A549 (cell line): Measurements from ENCODE around the gene SIRT3. TPM values are rescaled to one million over a fixed set of nuclear protein-coding genes. Genes with fewer than 3 reads are reported as not detected.
A peak's percentile ranks its signal among the peaks of the same experiment; 100 is the strongest.

Experiments
- ATAC-seq, 2 experiments: fragments of 200-7000 bp in 1 of 2; fragments of >200 bp in 1 of 2; cut with Nextera tagmentation in 1 of 2; cut with Tn5 transposase in 1 of 2; 3 replicates each; pipeline versions ENCODE4 v1.8.0 to v1.9.1; 2018 to 2020; ENCODE audit warnings: mild to moderate bottlenecking in 1 of 2, moderate library complexity in 1 of 2
- CTCF ChIA-PET: fragments of 300-600 bp; sonication (Branson Sonifier 250); formaldehyde crosslinking; extraction: SDS; loops from one replicate; lab custom pipeline; 2021; ENCODE audit warnings: antibody characterized with exemption, inconsistent platforms; lab: Yijun Ruan, JAX
- POLR2A ChIA-PET: fragments of 350-600 bp; formaldehyde crosslinking; extraction: SDS; loops from one replicate; lab custom pipeline; 2021; ENCODE audit warnings: antibody characterized with exemption, inconsistent platforms; lab: Yijun Ruan, JAX
- DNase-seq, 2 experiments: peaks; one replicate each; pipeline versions ENCODE4 v3.0.0 to v3.0.0-alpha.2; 2011 to 2016; ENCODE audit warnings: low read depth in 1 of 2, low spot score in 1 of 2
- FAIRE-seq: peaks from 2 replicates; lab custom pipeline; 2011; peaks lifted over from hg19 to GRCh38; lab: Jason Lieb, UNC
- H3K27ac ChIP-seq, 2 experiments: fragments of >200 bp; sonication (Bioruptor Twin); formaldehyde crosslinking; 3 replicates each; pipeline ENCODE4 v1.5.1; 2016 to 2017
- H3K4me1 ChIP-seq: fragments of >200 bp; sonication (Bioruptor Twin); formaldehyde crosslinking; 3 replicates; pipeline ENCODE4 v1.6.1; 2016
- H3K4me2 ChIP-seq: fragments of >200 bp; sonication (Bioruptor Twin); formaldehyde crosslinking; 3 replicates; pipeline ENCODE4 v1.6.1; 2016
- H3K4me3 ChIP-seq: fragments of >200 bp; sonication (Bioruptor Twin); formaldehyde crosslinking; 3 replicates; pipeline ENCODE4 v1.5.1; 2016
- H3K9me3 ChIP-seq: fragments of >200 bp; sonication (Bioruptor Twin); formaldehyde crosslinking; 3 replicates; pipeline ENCODE4 v1.6.1; 2016
- CEBPB ChIP-seq, 2 experiments: fragments of >200 bp in 1 of 2; sonication (Bioruptor Twin) in 1 of 2; formaldehyde crosslinking in 1 of 2; IDR thresholded peaks; 2 replicates each; pipeline ENCODE4 v1.6.1; 2012 to 2016
- CHD2 ChIP-seq: fragments of 150-350 bp; IDR thresholded peaks from 2 replicates; pipeline ENCODE4 v1.6.1; 2014; ENCODE audit warnings: low read length; ENCODE audit not compliant: partially characterized antibody
- EHF ChIP-seq: fragments of 250-450 bp; sonication (Bioruptor Pico); IDR thresholded peaks from 2 replicates; pipeline ENCODE4 v1.5.0; 2020; ENCODE audit warnings: mild to moderate bottlenecking
- FOSL2 ChIP-seq, 2 experiments: fragments of 450-650 bp in 1 of 2; fragments of >200 bp in 1 of 2; sonication (Bioruptor Twin) in 1 of 2; formaldehyde crosslinking; IDR thresholded peaks; 2 replicates each; pipeline versions ENCODE4 v1.5.0 to v1.6.1; 2016 to 2020; ENCODE audit warnings: mild to moderate bottlenecking in 1 of 2, moderate library complexity in 1 of 2
- GATA3 ChIP-seq: IDR thresholded peaks from 2 replicates; pipeline ENCODE4 v1.6.1; 2012; ENCODE audit warnings: borderline replicate concordance
- HDAC2 ChIP-seq: fragments of 200-600 bp; sonication (generic); IDR thresholded peaks from 2 replicates; pipeline ENCODE4 v1.6.1; 2016
- HEYL ChIP-seq: fragments of 250-450 bp; sonication (Bioruptor Pico); IDR thresholded peaks from 2 replicates; pipeline ENCODE4 v1.8.0; 2021; ENCODE audit warnings: mild to moderate bottlenecking, moderate library complexity
- HOXB13 ChIP-seq: fragments of 250-450 bp; sonication (Bioruptor Pico); IDR thresholded peaks from 2 replicates; pipeline ENCODE4 v1.5.0; 2020; ENCODE audit warnings: low read depth, mild to moderate bottlenecking, moderate library complexity
- POLR2AphosphoS2 ChIP-seq: conservative IDR thresholded peaks from 2 replicates; pipeline ENCODE4 v1.6.1; 2012; ENCODE audit warnings: low read length, improper control_type of control experiment, inconsistent platforms
- RARB ChIP-seq: fragments of 250-450 bp; sonication (Bioruptor Pico); IDR thresholded peaks from 2 replicates; pipeline ENCODE4 v1.8.0; 2021; ENCODE audit warnings: mild to moderate bottlenecking, moderate library complexity
- RCOR1 ChIP-seq: fragments of 150-350 bp; IDR thresholded peaks from 2 replicates; pipeline ENCODE4 v1.6.1; 2014; ENCODE audit warnings: antibody characterized with exemption, low read length, low read depth
- RFX5 ChIP-seq: fragments of 450-650 bp; IDR thresholded peaks from 2 replicates; pipeline ENCODE4 v1.7.1; 2014; ENCODE audit warnings: antibody characterized with exemption, mild to moderate bottlenecking, moderate library complexity
- SMC3 ChIP-seq: fragments of >200 bp; sonication (Bioruptor Twin); formaldehyde crosslinking; IDR thresholded peaks from 3 replicates; pipeline ENCODE4 v1.6.1; 2018; ENCODE audit warnings: inconsistent platforms
- ZFP36 ChIP-seq: fragments of 450-650 bp; IDR thresholded peaks from 2 replicates; pipeline ENCODE4 v1.6.1; 2014; ENCODE audit warnings: borderline replicate concordance; ENCODE audit not compliant: partially characterized antibody
- WGBS: methylation state at CpG from one replicate; pipeline ENCODE4 v1.1.6; 2017; ENCODE audit errors: missing lambda C conversion rate; 5-methylcytosine and 5-hydroxymethylcytosine counted together
- polyA plus RNA-seq, 4 experiments: library from polyadenylated mRNA; depleted of rRNA in 3 of 4; stranded (reverse); fragments of >200 nt; fragmentation: RNase III in 1 of 4; extraction: RNeasy Plus Mini Kit Qiagen cat#74134 plus additional on column Dnase treatment in 1 of 4; gene quantifications; 2 replicates in 3 of 4; 3 replicates in 1 of 4; pipeline ENCODE4 v1.2.3, GENCODE V29; 2011 to 2017
- TF ChIP-seq, protein P1 (sequence below): IDR thresholded peaks from 2 replicates; pipeline ENCODE4 v1.6.1; 2012
- TF ChIP-seq, protein P2 (sequence below): fragments of 250-450 bp; sonication (Bioruptor Pico); IDR thresholded peaks from 2 replicates; pipeline ENCODE4 v1.5.0; 2021; ENCODE audit warnings: mild to moderate bottlenecking, moderate library complexity, borderline replicate concordance
- TF ChIP-seq, protein P3 (sequence below): IDR thresholded peaks from 2 replicates; pipeline ENCODE4 v1.6.1; 2012; ENCODE audit warnings: low read depth, borderline replicate concordance

Gene SIRT3
- polyA plus RNA-seq, 2 of the 4 experiments (the other 2 are of a cell fraction) = 20.3 to 22.3 TPM

GRCh38 chr11:201966-202365 lies 34.2 kb downstream of the SIRT3 start:
- no peak for DNase-seq
- CTCF ChIA-PET = no interaction called here
- no peak for ATAC-seq
- WGBS = 92% methylated on average over 15 of the region's 15 CpGs
- Histone ChIP-seq H3K4me2 (no peak overlapping the region), H3K27ac (no peak overlapping the region), H3K4me3 (no peak overlapping the region), H3K9me3 (no peaks in the 10 kb centered on the region), H3K4me1 (peaks cover 10% of the 10 kb centered on the region; the same call in 1 of the 3 replicates)
- no peak for FAIRE-seq
- TF ChIP-seq, protein P1, sequence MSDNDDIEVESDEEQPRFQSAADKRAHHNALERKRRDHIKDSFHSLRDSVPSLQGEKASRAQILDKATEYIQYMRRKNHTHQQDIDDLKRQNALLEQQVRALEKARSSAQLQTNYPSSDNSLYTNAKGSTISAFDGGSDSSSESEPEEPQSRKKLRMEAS = no peak
- no peak for TF ChIP-seq ZFP36
- POLR2A ChIA-PET = no interaction called here

- no peak for TF ChIP-seq POLR2AphosphoS2
- no peak for TF ChIP-seq HEYL (CRISPR knock-in tag)
- no peak for TF ChIP-seq HOXB13 (CRISPR knock-in tag)
- TF ChIP-seq SMC3 = no peak
- TF ChIP-seq GATA3 = no peak
- no peak for TF ChIP-seq FOSL2 (IDR thresholded peaks at IDR 0.05)
- no peak for TF ChIP-seq FOSL2 (CRISPR knock-in tag; IDR thresholded peaks at IDR 0.05)
- no peak for TF ChIP-seq CHD2
- TF ChIP-seq, all 56 proteins: peak for 0
- no peak for ATAC-seq
- WGBS = 100% methylated on average over 9 of the region's 13 CpGs
- Histone ChIP-seq H3K9me3 (no peaks in the 10 kb centered on the region), H3K4me2 (no peak overlapping the region), H3K4me3 (no peak overlapping the region), H3K4me1 (peaks cover under 1% of the 10 kb centered on the region; the same call in 1 of the 3 replicates), H3K27ac (no peak overlapping the region)
- ChIA-PET POLR2A (no interaction called here), CTCF (no interaction called here)
- no peak for FAIRE-seq
- no peak for DNase-seq
Measured at GRCh38 chr11:200224-201003, 35.7 kb downstream of the SIRT3 start.

DNA sequence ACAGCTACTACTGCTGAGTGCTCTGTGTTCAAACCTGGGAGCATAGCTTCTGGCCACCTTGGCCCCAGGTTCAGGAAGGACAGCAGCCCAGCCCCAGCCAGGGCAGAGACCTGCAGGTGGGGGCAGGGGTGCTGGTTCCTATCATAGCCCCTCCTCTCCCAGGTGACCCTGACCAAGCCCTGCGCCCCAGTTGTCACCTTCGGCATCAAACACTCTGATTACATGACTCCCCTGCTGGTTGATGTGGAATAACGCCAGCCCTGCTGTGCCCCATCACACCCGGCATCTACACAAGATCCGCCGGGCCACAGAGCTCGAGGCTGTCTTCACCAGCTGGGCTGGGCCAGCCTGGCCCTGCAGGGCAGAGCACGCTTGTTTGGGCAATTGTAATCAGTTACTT lies 36.4 kb downstream of the SIRT3 start:
- Histone ChIP-seq H3K4me1 (no peaks in the 10 kb centered on the region), H3K4me2 (no peak overlapping the region), H3K9me3 (no peaks in the 10 kb centered on the region), H3K4me3 (no peak overlapping the region), H3K27ac (no peak overlapping the region)
- TF ChIP-seq RARB (CRISPR knock-in tag) (no peak), HDAC2 (no peak)
- peak; percentile 16 to 23; a peak in 2 of 6 replicates for ATAC-seq
- ChIA-PET POLR2A (interaction anchor here (0.6 kb wide), 1 partner anchor 163 kb away, joined by 3 read pairs; no protein-coding TSS in a partner anchor), CTCF (no interaction called here)
- no peak for DNase-seq
- FAIRE-seq = no peak
- 84% methylated on average over 8 of the region's 8 CpGs for WGBS

DNA sequence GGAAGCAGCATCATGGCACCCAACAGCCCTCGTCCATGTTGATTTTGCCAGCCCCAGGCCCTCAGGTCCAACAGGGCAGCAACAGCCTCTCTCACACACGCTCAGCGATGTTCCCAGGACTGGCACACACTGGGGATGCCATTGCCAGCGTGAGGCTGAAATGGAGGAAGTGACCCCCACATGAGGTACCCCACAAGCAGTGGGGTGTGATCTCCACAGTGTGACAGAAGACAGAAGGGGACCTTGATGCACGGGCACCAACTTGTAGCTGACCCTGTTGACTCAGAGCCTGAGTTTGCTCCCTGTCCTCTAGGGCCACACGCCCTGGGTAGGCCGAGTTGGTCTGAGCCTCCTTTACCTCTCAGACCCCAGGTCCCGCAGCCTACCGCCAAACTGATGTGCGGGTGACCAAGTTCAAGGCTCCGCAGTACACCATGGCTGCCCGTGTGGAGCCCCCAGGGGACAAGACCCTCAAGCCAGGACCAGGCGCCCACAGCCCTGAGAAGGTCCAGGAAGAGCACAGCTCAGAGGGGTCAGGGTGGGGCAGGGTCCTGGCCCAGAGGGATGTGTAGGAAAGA lies 37.0 kb downstream of the SIRT3 start:
- FAIRE-seq (no peak), ATAC-seq (peak in 1 of 2 experiments; percentile 5; a peak in 1 of 6 replicates), DNase-seq (no peak)
- ChIA-PET CTCF (interaction anchor here (0.6 kb wide), 1 partner anchor 42 kb away, joined by 3 read pairs; no protein-coding TSS in a partner anchor), POLR2A (interaction anchor here (0.6 to 3.2 kb wide), 2 partner anchors 8 to 163 kb away, joined by 3 to 15 read pairs; partner anchors contain the start of genes BET1L and RIC8A)
- TF ChIP-seq, protein P2, sequence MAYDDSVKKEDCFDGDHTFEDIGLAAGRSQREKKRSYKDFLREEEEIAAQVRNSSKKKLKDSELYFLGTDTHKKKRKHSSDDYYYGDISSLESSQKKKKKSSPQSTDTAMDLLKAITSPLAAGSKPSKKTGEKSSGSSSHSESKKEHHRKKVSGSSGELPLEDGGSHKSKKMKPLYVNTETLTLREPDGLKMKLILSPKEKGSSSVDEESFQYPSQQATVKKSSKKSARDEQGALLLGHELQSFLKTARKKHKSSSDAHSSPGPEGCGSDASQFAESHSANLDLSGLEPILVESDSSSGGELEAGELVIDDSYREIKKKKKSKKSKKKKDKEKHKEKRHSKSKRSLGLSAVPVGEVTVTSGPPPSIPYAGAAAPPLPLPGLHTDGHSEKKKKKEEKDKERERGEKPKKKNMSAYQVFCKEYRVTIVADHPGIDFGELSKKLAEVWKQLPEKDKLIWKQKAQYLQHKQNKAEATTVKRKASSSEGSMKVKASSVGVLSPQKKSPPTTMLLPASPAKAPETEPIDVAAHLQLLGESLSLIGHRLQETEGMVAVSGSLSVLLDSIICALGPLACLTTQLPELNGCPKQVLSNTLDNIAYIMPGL (CRISPR knock-in tag) = no peak
- TF ChIP-seq EHF (CRISPR knock-in tag) = no peak
- no peak for TF ChIP-seq RFX5
- TF ChIP-seq FOSL2 (IDR thresholded peaks at IDR 0.05) = no peak
- no peak for TF ChIP-seq FOSL2 (CRISPR knock-in tag; IDR thresholded peaks at IDR 0.05)
- TF ChIP-seq CEBPB (IDR thresholded peaks at IDR 0.05) = no peak
- no peak for TF ChIP-seq RCOR1
- TF ChIP-seq, protein P3, sequence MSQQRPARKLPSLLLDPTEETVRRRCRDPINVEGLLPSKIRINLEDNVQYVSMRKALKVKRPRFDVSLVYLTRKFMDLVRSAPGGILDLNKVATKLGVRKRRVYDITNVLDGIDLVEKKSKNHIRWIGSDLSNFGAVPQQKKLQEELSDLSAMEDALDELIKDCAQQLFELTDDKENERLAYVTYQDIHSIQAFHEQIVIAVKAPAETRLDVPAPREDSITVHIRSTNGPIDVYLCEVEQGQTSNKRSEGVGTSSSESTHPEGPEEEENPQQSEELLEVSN = no peak
- no peak overlapping the region for H3K4me2 ChIP-seq
- no peaks in the 10 kb centered on the region for H3K9me3 ChIP-seq
- WGBS = 78% methylated on average over 12 of the region's 13 CpGs
- no peaks in the 10 kb centered on the region for H3K4me1 ChIP-seq
- no peak overlapping the region for H3K4me3 ChIP-seq
- H3K27ac ChIP-seq = no peak overlapping the region
